ENCODE measurements around the gene SCAP. TPM values are rescaled to one million over a fixed set of nuclear protein-coding genes. Genes with fewer than 3 reads are reported as not detected.

SCAP gene
- total RNA-seq, 2 experiments from 2014 or later, result 44.5 to 44.6 TPM

Other genes starting within 250 kb of the SCAP start
- gene KIF9, start 193.1 kb downstream of the SCAP start, total RNA-seq, result 1 to 10 TPM; 3.3 to 4.9 TPM
- gene KLHL18, start 193.0 kb downstream of the SCAP start, total RNA-seq, result 10 to 100 TPM; 21.2 to 23.7 TPM
- 10 to 100 TPM; 27.9 to 29.7 TPM for gene PTPN23, start 94.9 kb downstream of the SCAP start, total RNA-seq
- 10 to 100 TPM; 32.7 to 32.8 TPM for gene ELP6, start 37.8 kb upstream of the SCAP start, total RNA-seq
- gene CSPG5, start 102.9 kb upstream of the SCAP start, total RNA-seq, result under 1 TPM; 0.29 to 0.41 TPM

Data from activated CD4-positive, alpha-beta memory T cell treated with anti-CD3 and anti-CD28 coated beads for 36 hours (primary cell).